ENCODE data around the gene SLC49A3. TPM values are rescaled to one million over a fixed set of nuclear protein-coding genes. Genes with fewer than 3 reads are reported as not detected.
"Not testable (repeated sequence)": the region's sequence is repeated elsewhere in the genome, so short reads cannot be mapped to it uniquely, and the experiment has no call there.

Gene SLC49A3
- total RNA-seq, 2 experiments from 2014 or later: 0.22 to 0.91 TPM

DNA sequence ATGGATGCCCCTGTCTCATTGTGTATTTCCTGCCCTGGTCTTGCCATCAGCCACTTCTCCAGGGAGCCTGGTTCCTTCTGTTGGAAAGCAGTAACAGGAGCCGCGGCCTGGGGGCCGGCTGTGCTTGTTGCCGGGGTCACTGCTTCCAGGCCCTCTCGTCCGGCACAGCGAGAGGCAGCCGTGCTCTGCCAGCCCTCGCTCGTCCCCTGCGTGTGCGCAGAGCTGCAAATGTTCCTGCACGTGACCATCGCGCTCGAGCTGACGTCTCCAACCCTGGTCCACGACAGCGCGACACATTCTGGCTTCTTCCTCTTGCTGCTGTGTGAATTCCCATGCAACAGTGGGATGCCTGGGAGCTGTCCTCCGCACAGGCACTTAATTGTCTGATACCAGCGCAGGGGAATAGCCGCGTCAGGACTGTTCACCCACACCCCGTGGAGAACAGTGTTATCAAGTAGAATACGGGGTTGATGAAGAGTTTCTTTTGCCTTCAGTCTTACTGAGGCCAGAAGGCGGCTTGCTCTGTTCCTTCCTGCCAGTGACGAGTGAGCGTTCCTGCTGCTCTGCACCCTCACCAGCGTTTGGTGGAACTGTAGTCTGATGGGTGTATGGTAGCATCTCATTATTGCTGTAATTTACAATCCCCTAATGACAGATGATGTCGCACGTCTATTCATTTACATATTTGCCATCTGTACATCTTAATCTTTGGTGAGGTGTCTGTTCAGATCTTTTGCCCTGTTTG, 51.2 kb downstream of the SLC49A3 start:
- peaks cover 5 to 40% of the 10 kb centered on the region in 2 experiments for H3K9me3 ChIP-seq (ENCODE audit: control insufficient read depth in 1 of 2, insufficient read depth in 1 of 2, low read length in 2 of 2)
- no peak overlapping the region for H3K4me3 ChIP-seq (ENCODE audit: low read length)
- Mint-ChIP-seq H3K9me3 (no peaks in the 10 kb centered on the region), H3K4me3 (no peak overlapping the region), H3K4me1 (ENCODE audit: low read depth) (no peaks in the 10 kb centered on the region), H3K36me3 (ENCODE audit: low read depth) (no peaks in the 10 kb centered on the region), H3K27ac (no peak overlapping the region), H3K27me3 (peaks cover 10% of the 10 kb centered on the region)
- no peaks in the 10 kb centered on the region for H3K4me1 ChIP-seq (ENCODE audit: insufficient read depth, low read length)
- POLR2A ChIA-PET: no interaction called here
- TF ChIP-seq, protein P1, sequence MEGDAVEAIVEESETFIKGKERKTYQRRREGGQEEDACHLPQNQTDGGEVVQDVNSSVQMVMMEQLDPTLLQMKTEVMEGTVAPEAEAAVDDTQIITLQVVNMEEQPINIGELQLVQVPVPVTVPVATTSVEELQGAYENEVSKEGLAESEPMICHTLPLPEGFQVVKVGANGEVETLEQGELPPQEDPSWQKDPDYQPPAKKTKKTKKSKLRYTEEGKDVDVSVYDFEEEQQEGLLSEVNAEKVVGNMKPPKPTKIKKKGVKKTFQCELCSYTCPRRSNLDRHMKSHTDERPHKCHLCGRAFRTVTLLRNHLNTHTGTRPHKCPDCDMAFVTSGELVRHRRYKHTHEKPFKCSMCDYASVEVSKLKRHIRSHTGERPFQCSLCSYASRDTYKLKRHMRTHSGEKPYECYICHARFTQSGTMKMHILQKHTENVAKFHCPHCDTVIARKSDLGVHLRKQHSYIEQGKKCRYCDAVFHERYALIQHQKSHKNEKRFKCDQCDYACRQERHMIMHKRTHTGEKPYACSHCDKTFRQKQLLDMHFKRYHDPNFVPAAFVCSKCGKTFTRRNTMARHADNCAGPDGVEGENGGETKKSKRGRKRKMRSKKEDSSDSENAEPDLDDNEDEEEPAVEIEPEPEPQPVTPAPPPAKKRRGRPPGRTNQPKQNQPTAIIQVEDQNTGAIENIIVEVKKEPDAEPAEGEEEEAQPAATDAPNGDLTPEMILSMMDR (IDR thresholded peaks at IDR 0.05): no peak
- H3K27ac ChIP-seq (ENCODE audit: low read depth in 1 of 2, low read length in 2 of 2): no peak overlapping the region
- DNase-seq (no peak), ATAC-seq (ENCODE audit: poor library complexity) (no peak)
- no peaks in the 10 kb centered on the region for H3K36me3 ChIP-seq (ENCODE audit: insufficient read depth, low read length)
- H3K27me3 ChIP-seq (ENCODE audit: control insufficient read depth in 1 of 2, insufficient read depth in 2 of 2, low read length in 2 of 2): peaks cover 0 to 6% of the 10 kb centered on the region in 2 experiments
- CTCF ChIA-PET: no interaction called here
- intact Hi-C loops (cut with DNase I, micrococcal nuclease): no loop called here

DNA sequence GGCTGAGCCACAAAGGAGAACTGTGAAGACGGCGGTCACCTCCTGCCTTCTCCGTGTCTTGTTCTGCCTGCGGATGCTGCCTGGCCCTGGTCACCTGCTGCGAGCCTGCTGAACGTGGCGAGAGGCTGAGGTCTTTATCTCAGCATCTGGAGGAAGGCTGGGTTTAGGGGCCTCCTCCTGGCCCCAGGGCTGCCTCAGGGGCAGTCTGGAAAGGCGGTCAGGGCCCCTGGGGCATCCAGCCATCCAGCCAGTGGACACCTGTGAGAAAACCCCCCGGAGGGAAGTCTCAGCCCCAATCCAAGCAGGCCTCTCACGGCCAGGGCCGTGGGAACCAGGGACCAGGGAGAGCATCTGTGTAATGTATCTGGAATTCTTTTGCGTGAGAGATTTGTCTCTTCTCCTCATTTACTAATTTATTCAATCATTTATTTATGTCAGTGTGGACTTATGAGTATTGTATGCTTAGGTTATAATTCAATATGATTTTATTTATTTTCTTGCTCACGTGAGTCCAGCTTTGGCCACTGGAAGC, 52.3 kb downstream of the SLC49A3 start:
- CTCF ChIA-PET: no interaction called here
- Mint-ChIP-seq H3K36me3 (ENCODE audit: low read depth) (no peaks in the 10 kb centered on the region), H3K27ac (no peak overlapping the region), H3K27me3 (peaks cover 10% of the 10 kb centered on the region), H3K4me3 (no peak overlapping the region), H3K9me3 (no peaks in the 10 kb centered on the region), H3K4me1 (ENCODE audit: low read depth) (no peaks in the 10 kb centered on the region)
- DNase-seq: no peak
- ATAC-seq (ENCODE audit: poor library complexity): no peak
- H3K27ac ChIP-seq (ENCODE audit: low read depth in 1 of 2, low read length in 2 of 2): no peak overlapping the region
- intact Hi-C loops (cut with DNase I, micrococcal nuclease): no loop called here
- H3K9me3 ChIP-seq (ENCODE audit: control insufficient read depth in 1 of 2, insufficient read depth in 1 of 2, low read length in 2 of 2): peaks cover 0 to 39% of the 10 kb centered on the region in 2 experiments
- peaks cover 0 to 6% of the 10 kb centered on the region in 2 experiments for H3K27me3 ChIP-seq (ENCODE audit: control insufficient read depth in 1 of 2, insufficient read depth in 2 of 2, low read length in 2 of 2)
- POLR2A ChIA-PET: no interaction called here
- no peak overlapping the region for H3K4me3 ChIP-seq (ENCODE audit: low read length)
- H3K36me3 ChIP-seq (ENCODE audit: insufficient read depth, low read length): no peaks in the 10 kb centered on the region
- TF ChIP-seq, protein P1 (IDR thresholded peaks at IDR 0.05): no peak
- no peaks in the 10 kb centered on the region for H3K4me1 ChIP-seq (ENCODE audit: insufficient read depth, low read length)

DNA sequence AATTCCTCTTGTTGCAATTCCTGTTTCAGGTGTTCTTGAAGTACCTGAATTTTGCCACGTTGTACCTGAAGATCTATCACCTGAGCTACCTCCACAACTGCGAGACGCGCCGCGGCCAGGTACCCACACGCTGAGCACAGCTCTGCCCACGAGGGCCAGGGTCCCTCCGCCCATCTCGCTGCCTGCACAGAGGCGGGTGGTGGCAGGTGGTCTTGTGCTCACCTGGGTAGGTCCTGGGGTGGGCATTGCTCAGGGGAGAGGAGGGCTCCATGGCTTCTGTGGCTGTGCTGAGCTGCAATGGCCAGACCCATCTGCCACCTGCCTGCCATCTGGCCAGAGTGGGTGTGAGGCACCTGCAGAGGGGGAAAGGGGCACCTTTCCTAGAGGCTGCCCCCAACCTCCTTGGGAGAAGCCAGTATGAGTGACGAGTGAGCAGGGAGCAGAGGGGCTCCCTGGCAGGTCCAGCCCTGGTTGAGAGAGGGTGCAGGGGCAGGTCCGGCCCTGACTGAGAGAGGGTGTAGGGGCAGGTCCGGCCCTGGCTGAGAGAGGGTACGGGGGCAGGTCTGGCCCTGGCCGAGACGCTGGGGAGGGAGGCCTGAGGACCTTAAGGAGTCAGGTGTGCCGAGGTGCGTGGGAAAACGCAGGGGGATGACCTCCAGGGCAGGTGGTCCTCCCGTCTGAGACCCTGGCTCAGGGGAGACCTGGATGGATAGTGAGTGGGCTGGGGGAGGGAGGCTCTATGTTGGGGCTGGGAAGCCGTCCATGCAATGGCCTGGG, 52.9 kb downstream of the SLC49A3 start:
- CTCF ChIA-PET: no interaction called here
- intact Hi-C loops (cut with DNase I, micrococcal nuclease): no loop called here
- no peak for DNase-seq

DNA sequence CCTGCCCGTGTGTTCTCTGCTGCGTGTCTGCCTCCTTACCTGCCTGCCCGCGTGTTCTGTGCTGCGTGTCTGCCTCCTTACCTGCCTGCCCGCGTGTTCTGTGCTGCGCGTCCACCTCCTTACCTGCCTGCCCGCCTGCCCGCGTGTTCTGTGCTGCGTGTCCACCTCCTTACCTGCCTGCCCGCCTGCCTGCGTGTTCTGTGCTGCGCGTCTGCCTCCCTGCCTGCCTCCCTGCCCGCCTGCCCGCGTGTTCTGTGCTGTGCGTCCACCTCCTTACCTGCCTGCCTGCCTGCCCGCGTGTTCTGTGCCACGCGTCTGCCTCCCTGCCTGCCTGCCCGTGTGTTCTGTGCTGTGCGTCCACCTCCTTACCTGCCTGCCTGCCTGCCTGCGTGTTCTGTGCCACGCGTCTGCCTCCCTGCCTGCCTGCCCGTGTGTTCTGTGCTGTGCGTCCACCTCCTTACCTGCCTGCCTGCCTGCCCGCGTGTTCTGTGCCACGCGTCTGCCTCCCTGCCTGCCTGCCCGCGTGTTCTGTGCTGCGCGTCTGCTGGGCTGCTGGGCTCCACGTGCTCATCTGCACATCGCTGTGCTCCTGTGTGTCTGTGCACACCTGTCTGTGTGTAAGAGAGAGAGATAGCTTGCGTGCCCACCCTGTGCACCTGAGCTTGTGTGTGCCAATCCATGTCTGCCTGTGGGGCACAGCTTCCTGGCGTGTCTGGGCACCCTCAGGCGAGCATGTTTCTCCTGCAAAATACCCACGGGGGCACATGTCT, 53.7 kb downstream of the SLC49A3 start:
- not testable (repeated sequence) for ATAC-seq (ENCODE audit: poor library complexity)

More for the DNA sequence above, 52.9 kb downstream of the SLC49A3 start:
- TF ChIP-seq, protein P1 (IDR thresholded peaks at IDR 0.05): no peak
- Mint-ChIP-seq H3K27me3 (peaks cover 10% of the 10 kb centered on the region), H3K27ac (no peak overlapping the region), H3K4me1 (ENCODE audit: low read depth) (no peaks in the 10 kb centered on the region), H3K36me3 (ENCODE audit: low read depth) (no peaks in the 10 kb centered on the region), H3K9me3 (peaks cover 3% of the 10 kb centered on the region), H3K4me3 (no peak overlapping the region)
- Histone ChIP-seq H3K4me3 (ENCODE audit: low read length) (no peak overlapping the region), H3K27me3 (ENCODE audit: control insufficient read depth in 1 of 2, insufficient read depth in 2 of 2, low read length in 2 of 2) (peaks cover 0 to 6% of the 10 kb centered on the region in 2 experiments), H3K9me3 (ENCODE audit: control insufficient read depth in 1 of 2, insufficient read depth in 1 of 2, low read length in 2 of 2) (peaks cover 0 to 33% of the 10 kb centered on the region in 2 experiments), H3K27ac (ENCODE audit: low read depth in 1 of 2, low read length in 2 of 2) (no peak overlapping the region), H3K4me1 (ENCODE audit: insufficient read depth, low read length) (no peaks in the 10 kb centered on the region), H3K36me3 (ENCODE audit: insufficient read depth, low read length) (no peaks in the 10 kb centered on the region)
- POLR2A ChIA-PET: no interaction called here
- no peak for ATAC-seq (ENCODE audit: poor library complexity)

More for the DNA sequence above, 53.7 kb downstream of the SLC49A3 start:
- DNase-seq; H3K4me3 ChIP-seq (ENCODE audit: low read length); H3K4me3 Mint-ChIP-seq; H3K4me1 Mint-ChIP-seq (ENCODE audit: low read depth); H3K36me3 ChIP-seq (ENCODE audit: insufficient read depth, low read length); H3K27me3 Mint-ChIP-seq; H3K27ac ChIP-seq (ENCODE audit: low read depth in 1 of 2, low read length in 2 of 2); H3K4me1 ChIP-seq (ENCODE audit: insufficient read depth, low read length); H3K27ac Mint-ChIP-seq; H3K9me3 Mint-ChIP-seq; H3K27me3 ChIP-seq (ENCODE audit: control insufficient read depth in 1 of 2, insufficient read depth in 2 of 2, low read length in 2 of 2); intact Hi-C loops (cut with DNase I, micrococcal nuclease); H3K36me3 Mint-ChIP-seq (ENCODE audit: low read depth); CTCF ChIA-PET; POLR2A ChIA-PET: not testable (repeated sequence)
- H3K9me3 ChIP-seq (ENCODE audit: control insufficient read depth in 1 of 2, insufficient read depth in 1 of 2, low read length in 2 of 2): peaks cover 0 to 39% of the 10 kb centered on the region in 2 experiments
